CD4-positive, alpha-beta T cell treated with Interleukin-17A for 4 hours (primary cell): ENCODE data around the gene FAM107B.

Experiments
- DNase-seq: peaks from one replicate; pipeline ENCODE4 v3.0.0-alpha.2; 2020; ENCODE audit warnings: mixed read lengths

The FAM107B gene

GRCh38 chr10:14476641-14477407, 297.9 kb downstream of the FAM107B start:
- DNase-seq, result no peak

- no peak for DNase-seq
Observed at GRCh38 chr10:14476006-14476405, 298.7 kb downstream of the FAM107B start.

GRCh38 chr10:14474656-14475055, 300.0 kb downstream of the FAM107B start:
- DNase-seq, result no peak

- no peak for DNase-seq
Observed at GRCh38 chr10:14470920-14471319, 303.8 kb downstream of the FAM107B start.

GRCh38 chr10:14468726-14469125, 306.0 kb downstream of the FAM107B start:
- DNase-seq, result no peak
